ENCODE measurements around the gene BRD2. TPM values are rescaled to one million over a fixed set of nuclear protein-coding genes. Genes with fewer than 3 reads are reported as not detected.
A peak's percentile ranks its signal among the peaks of the same experiment; 100 is the strongest.

Gene BRD2
- polyA plus RNA-seq, 4 donors: 76.2 to 201 (median 90.6) TPM

DNA sequence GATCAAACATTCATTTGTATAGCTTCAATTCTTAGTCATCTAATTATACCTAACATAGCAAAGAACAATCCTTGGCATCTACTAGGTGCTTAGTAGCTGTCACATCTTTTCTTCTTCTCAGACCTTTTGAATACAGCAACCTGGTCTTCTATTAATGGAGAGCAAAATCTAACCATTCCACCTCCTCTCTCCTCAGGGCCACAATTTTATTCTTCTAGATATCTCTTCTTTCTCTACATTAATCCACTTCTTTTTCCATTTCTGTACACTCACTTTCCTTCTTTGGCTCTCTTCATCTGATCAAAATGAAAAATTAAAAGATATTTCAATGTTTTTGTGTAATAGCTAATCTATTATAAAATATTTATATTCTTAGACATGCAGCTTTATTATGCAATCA is 50.0 kb downstream of the BRD2 start:
- Histone ChIP-seq H3K9me3 (ENCODE audit: control insufficient read depth in 2 of 2, insufficient read depth in 1 of 2, low read depth in 1 of 2, low read length in 1 of 2) (no peaks in the 10 kb centered on the region), H3K27me3 (ENCODE audit: control insufficient read depth in 3 of 3, insufficient read depth in 3 of 3, low read length in 3 of 3) (peaks cover 0 to 17% (median 0%) of the 10 kb centered on the region in 3 donors), H3K4me3 (ENCODE audit: low read depth in 1 of 3, low read length in 3 of 3) (no peak overlapping the region), H3K27ac (ENCODE audit: low read depth in 1 of 3, low read length in 2 of 3) (peak overlapping the region in 2 of 3 donors; percentile 29 to 67), H3K36me3 (ENCODE audit: control insufficient read depth in 3 of 3, insufficient read depth in 2 of 3, low read depth in 1 of 3, low read length in 3 of 3) (no peaks in the 10 kb centered on the region), H3K4me1 (ENCODE audit: control insufficient read depth in 3 of 3, insufficient read depth in 2 of 3, low read depth in 1 of 3, low read length in 2 of 3) (no peaks in the 10 kb centered on the region)
- FAIRE-seq: no peak
- no peak for DNase-seq

DNA sequence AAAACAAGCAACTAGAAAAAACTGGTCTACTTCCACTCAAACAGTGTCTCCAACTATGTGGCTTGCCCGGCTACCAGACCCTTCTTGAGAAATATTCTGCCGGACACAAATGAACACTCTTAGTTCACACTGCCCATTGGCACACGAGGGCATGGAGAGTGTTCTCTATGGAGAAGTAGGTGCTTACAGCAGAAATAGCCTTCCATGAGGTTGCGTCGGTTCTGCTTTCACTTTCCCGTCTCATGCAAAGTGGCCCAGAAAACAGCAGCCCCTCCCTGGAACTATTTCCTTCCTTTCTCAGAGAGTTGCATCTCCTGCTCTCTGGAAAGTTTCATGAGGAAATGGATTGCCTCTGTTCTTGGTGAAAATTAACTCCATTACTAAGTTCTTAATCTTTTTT is 50.5 kb downstream of the BRD2 start:
- H3K4me1 ChIP-seq (ENCODE audit: control insufficient read depth in 3 of 3, insufficient read depth in 2 of 3, low read depth in 1 of 3, low read length in 2 of 3): no peaks in the 10 kb centered on the region
- H3K4me3 ChIP-seq (ENCODE audit: low read depth in 1 of 3, low read length in 3 of 3): no peak overlapping the region
- H3K36me3 ChIP-seq (ENCODE audit: control insufficient read depth in 3 of 3, insufficient read depth in 2 of 3, low read depth in 1 of 3, low read length in 3 of 3): no peaks in the 10 kb centered on the region
- peaks cover 0 to 17% (median 0%) of the 10 kb centered on the region in 3 donors for H3K27me3 ChIP-seq (ENCODE audit: control insufficient read depth in 3 of 3, insufficient read depth in 3 of 3, low read length in 3 of 3)
- no peak for FAIRE-seq
- 1 to 3% (median 2%) methylated on average over 6 of the region's 6 CpGs for whole genome bisulfite sequencing, 3 donors
- no peaks in the 10 kb centered on the region for H3K9me3 ChIP-seq (ENCODE audit: control insufficient read depth in 2 of 2, insufficient read depth in 1 of 2, low read depth in 1 of 2, low read length in 1 of 2)
- peak overlapping the region in 2 of 3 donors; percentile 29 to 73 for H3K27ac ChIP-seq (ENCODE audit: low read depth in 1 of 3, low read length in 2 of 3)
- DNase-seq: peak; percentile 58 to 76

DNA sequence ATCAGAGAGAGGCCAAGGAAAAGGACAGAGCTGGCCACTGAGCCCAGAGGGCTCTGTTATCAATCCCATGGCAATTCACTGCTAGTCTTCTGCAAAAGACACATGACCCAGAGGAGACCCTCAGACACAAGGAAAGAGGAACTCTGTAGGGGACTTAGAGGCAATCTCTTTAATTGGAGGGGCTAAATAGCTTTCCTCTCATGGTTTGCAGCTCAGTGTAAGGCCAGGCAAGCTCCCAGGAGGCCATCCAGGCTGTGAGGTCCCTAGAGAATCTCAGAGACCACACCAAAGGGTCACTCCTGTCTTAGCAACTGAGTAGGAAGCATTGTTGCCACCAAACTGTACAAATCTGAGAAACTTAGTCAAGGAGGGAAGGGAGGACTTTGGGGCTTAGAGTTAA is 51.0 kb downstream of the BRD2 start:
- peak overlapping the region; percentile 17 to 73 (median 25) for H3K27ac ChIP-seq (ENCODE audit: low read depth in 1 of 3, low read length in 2 of 3)
- H3K4me1 ChIP-seq (ENCODE audit: control insufficient read depth in 3 of 3, insufficient read depth in 2 of 3, low read depth in 1 of 3, low read length in 2 of 3): no peaks in the 10 kb centered on the region
- no peaks in the 10 kb centered on the region for H3K9me3 ChIP-seq (ENCODE audit: control insufficient read depth in 2 of 2, insufficient read depth in 1 of 2, low read depth in 1 of 2, low read length in 1 of 2)
- DNase-seq: no peak
- H3K36me3 ChIP-seq (ENCODE audit: control insufficient read depth in 3 of 3, insufficient read depth in 2 of 3, low read depth in 1 of 3, low read length in 3 of 3): no peaks in the 10 kb centered on the region
- no peak overlapping the region for H3K4me3 ChIP-seq (ENCODE audit: low read depth in 1 of 3, low read length in 3 of 3)
- peaks cover 0 to 17% (median 0%) of the 10 kb centered on the region in 3 donors for H3K27me3 ChIP-seq (ENCODE audit: control insufficient read depth in 3 of 3, insufficient read depth in 3 of 3, low read length in 3 of 3)
- FAIRE-seq: no peak

DNA sequence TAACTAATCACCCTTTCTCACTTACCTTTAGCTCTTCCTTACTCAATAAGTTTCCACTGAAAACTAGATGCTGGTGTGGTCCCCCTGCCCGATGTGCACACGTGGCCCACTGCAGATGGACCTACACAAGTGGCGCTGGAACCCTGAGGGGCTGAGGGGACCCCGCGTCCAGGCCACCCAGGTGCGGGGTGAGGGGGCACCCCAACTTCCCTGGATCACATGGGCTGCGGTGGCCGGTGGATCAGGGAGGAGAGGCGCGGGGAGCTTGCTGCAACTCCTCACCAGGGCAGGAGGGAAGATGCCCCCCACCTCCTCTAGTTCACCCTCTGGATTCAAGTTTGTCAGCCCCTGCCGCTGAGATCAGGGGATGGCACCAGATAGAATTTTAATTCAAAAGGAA is 53.5 kb downstream of the BRD2 start:
- H3K4me1 ChIP-seq (ENCODE audit: control insufficient read depth in 3 of 3, insufficient read depth in 2 of 3, low read depth in 1 of 3, low read length in 2 of 3): no peaks in the 10 kb centered on the region
- DNase-seq: no peak
- no peaks in the 10 kb centered on the region for H3K36me3 ChIP-seq (ENCODE audit: control insufficient read depth in 3 of 3, insufficient read depth in 2 of 3, low read depth in 1 of 3, low read length in 3 of 3)
- WGBS, 3 donors: 88 to 97% (median 92%) methylated on average over 11 of the region's 11 CpGs
- H3K4me3 ChIP-seq (ENCODE audit: low read depth in 1 of 3, low read length in 3 of 3): no peak overlapping the region
- no peak overlapping the region for H3K27ac ChIP-seq (ENCODE audit: low read depth in 1 of 3, low read length in 2 of 3)
- H3K9me3 ChIP-seq (ENCODE audit: control insufficient read depth in 2 of 2, insufficient read depth in 1 of 2, low read depth in 1 of 2, low read length in 1 of 2): no peaks in the 10 kb centered on the region
- no peak for FAIRE-seq
- H3K27me3 ChIP-seq (ENCODE audit: control insufficient read depth in 3 of 3, insufficient read depth in 3 of 3, low read length in 3 of 3): peaks cover 0 to 9% (median 0%) of the 10 kb centered on the region in 3 donors

DNA sequence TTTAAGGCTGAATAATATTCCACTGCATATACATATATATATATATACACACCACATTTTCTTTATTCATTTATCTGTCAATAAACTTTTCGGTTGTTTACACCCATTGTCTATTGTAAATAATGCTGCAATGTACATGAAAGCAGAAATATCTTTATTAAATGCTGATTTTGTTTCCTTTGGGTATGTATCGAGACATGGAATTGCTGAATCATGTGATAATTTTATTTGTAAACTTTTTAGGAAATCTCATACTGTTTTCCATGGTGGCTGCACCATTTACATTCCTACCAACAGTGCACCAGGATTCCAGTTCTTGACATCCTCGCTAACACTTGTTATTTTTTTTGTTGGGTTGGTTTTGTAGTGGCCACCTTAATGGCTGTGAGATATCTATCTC is 55.1 kb downstream of the BRD2 start:
- no peaks in the 10 kb centered on the region for H3K36me3 ChIP-seq (ENCODE audit: control insufficient read depth in 3 of 3, insufficient read depth in 2 of 3, low read depth in 1 of 3, low read length in 3 of 3)
- H3K9me3 ChIP-seq (ENCODE audit: control insufficient read depth in 2 of 2, insufficient read depth in 1 of 2, low read depth in 1 of 2, low read length in 1 of 2): no peaks in the 10 kb centered on the region
- 61 to 62% (median 62%) methylated on average over 3 of the region's 3 CpGs for WGBS, 3 donors
- H3K4me3 ChIP-seq (ENCODE audit: low read depth in 1 of 3, low read length in 3 of 3): no peak overlapping the region
- DNase-seq: no peak
- no peak overlapping the region for H3K27ac ChIP-seq (ENCODE audit: low read depth in 1 of 3, low read length in 2 of 3)
- no peaks in the 10 kb centered on the region for H3K4me1 ChIP-seq (ENCODE audit: control insufficient read depth in 3 of 3, insufficient read depth in 2 of 3, low read depth in 1 of 3, low read length in 2 of 3)
- no peaks in the 10 kb centered on the region for H3K27me3 ChIP-seq (ENCODE audit: control insufficient read depth in 3 of 3, insufficient read depth in 3 of 3, low read length in 3 of 3)
- no peak for FAIRE-seq

DNA sequence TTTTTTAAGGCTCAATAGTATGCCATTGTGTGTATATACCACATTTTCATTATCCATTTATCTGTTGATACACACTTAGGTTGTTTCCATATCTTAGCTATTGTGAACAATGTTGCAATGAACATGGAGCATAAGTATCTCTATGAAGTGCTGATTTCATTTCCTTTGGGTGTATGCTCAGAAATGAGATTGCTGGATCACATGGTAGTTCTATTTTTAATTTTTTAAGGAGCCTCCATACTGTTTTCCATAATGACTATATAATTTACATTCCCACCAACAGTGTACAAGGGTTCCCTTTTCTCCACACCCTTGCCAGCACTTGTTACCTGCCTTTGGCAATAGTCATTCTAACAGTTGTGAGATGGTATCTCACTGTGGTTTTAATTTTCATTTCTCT is 56.1 kb downstream of the BRD2 start:
- H3K4me3 ChIP-seq (ENCODE audit: low read depth in 1 of 3, low read length in 3 of 3): no peak overlapping the region
- peaks cover 0 to 3% (median 0%) of the 10 kb centered on the region in 3 donors for H3K27me3 ChIP-seq (ENCODE audit: control insufficient read depth in 3 of 3, insufficient read depth in 3 of 3, low read length in 3 of 3)
- no peak for DNase-seq
- FAIRE-seq: no peak
- no peaks in the 10 kb centered on the region for H3K4me1 ChIP-seq (ENCODE audit: control insufficient read depth in 3 of 3, insufficient read depth in 2 of 3, low read depth in 1 of 3, low read length in 2 of 3)
- H3K36me3 ChIP-seq (ENCODE audit: control insufficient read depth in 3 of 3, insufficient read depth in 2 of 3, low read depth in 1 of 3, low read length in 3 of 3): no peaks in the 10 kb centered on the region
- H3K9me3 ChIP-seq (ENCODE audit: control insufficient read depth in 2 of 2, insufficient read depth in 1 of 2, low read depth in 1 of 2, low read length in 1 of 2): no peaks in the 10 kb centered on the region
- no peak overlapping the region for H3K27ac ChIP-seq (ENCODE audit: low read depth in 1 of 3, low read length in 2 of 3)

DNA sequence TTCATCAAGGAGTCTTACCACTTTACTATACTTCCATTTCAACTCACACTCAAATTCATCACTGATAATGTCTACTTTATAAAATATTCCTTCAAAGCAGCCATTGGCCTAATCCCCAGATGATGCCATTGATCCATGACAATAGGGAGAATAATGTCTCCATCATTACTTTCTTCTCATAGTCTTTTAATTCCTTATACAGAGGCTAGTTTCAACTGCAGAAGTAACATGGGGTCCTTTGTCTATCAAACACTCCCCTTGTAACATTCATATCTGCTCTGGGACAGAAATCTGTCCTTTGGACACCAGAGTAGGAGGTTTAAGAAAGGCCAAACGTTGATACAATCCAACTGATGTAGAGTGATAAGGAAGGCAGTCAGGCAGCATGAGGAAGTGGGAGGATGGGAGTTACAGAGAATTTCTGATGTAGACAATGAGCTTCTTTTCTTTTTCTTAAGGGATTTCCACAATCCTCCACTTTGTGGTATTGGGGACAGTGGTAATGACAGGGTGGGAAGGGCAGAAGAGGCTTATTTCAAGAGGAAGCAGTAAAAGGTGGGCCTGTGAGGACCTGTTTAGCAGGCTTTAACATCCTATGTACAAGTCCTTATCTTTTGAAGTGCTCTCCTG is 59.9 kb downstream of the BRD2 start:
- Histone ChIP-seq H3K9me3 (ENCODE audit: control insufficient read depth in 2 of 2, insufficient read depth in 1 of 2, low read depth in 1 of 2, low read length in 1 of 2) (no peaks in the 10 kb centered on the region), H3K36me3 (ENCODE audit: control insufficient read depth in 3 of 3, insufficient read depth in 2 of 3, low read depth in 1 of 3, low read length in 3 of 3) (no peaks in the 10 kb centered on the region), H3K4me3 (ENCODE audit: low read depth in 1 of 3, low read length in 3 of 3) (no peak overlapping the region), H3K4me1 (ENCODE audit: control insufficient read depth in 3 of 3, insufficient read depth in 2 of 3, low read depth in 1 of 3, low read length in 2 of 3) (no peaks in the 10 kb centered on the region), H3K27me3 (ENCODE audit: control insufficient read depth in 3 of 3, insufficient read depth in 3 of 3, low read length in 3 of 3) (peaks cover 0 to 10% (median 0%) of the 10 kb centered on the region in 3 donors), H3K27ac (ENCODE audit: low read depth in 1 of 3, low read length in 2 of 3) (peak overlapping the region in 2 of 3 donors; percentile 17 to 72)
- no peak for DNase-seq
- 14 to 17% (median 14%) methylated on average over 1 of the region's 1 CpG for WGBS, 3 donors
- no peak for FAIRE-seq

DNA sequence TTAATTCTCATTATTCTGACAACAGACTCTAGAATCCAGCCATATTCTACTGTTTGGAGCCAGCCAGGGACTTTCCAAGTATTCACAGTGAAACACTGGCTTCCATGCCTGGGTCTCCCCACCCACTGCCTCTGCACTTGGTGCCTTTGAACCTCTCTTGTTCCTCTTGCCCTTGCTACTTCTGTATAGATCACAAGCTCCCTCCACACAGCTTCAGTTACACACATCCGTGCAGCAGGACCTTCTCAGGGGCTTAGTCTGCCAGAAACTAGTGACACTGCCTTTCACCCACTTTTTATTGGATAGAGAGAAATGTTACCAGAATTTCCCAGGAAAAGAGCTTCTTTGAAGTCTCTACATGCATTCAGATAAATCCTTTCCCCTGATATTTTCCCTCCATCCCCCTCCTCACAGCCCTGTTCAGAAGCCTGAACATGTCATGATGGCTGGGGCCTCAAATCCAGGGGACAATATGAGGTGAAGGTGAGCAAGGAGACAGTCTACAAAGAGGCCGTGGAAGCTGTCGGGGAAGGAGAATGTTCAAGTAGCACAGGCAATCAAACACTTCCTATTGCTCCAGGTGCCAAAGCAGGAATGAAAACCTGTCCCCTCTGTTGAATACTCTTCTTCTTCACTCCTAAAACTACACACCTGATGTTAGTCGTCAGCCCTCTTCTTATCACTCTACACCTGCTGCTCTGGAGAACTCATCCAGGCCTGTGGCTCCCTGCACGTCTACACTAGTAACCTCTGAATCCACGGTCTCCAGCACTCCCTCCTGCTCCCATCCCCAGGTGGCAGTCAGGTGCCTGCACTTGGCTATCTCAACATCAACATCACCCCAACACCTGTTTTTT is 61.2 kb downstream of the BRD2 start:
- peak in 1 of 2 donors; percentile 8 for DNase-seq
- Histone ChIP-seq H3K4me3 (ENCODE audit: low read depth in 1 of 3, low read length in 3 of 3) (no peak overlapping the region), H3K4me1 (ENCODE audit: control insufficient read depth in 3 of 3, insufficient read depth in 2 of 3, low read depth in 1 of 3, low read length in 2 of 3) (no peaks in the 10 kb centered on the region), H3K27ac (ENCODE audit: low read depth in 1 of 3, low read length in 2 of 3) (peak overlapping the region in 2 of 3 donors; percentile 17 to 52), H3K9me3 (ENCODE audit: control insufficient read depth in 2 of 2, insufficient read depth in 1 of 2, low read depth in 1 of 2, low read length in 1 of 2) (no peaks in the 10 kb centered on the region), H3K36me3 (ENCODE audit: control insufficient read depth in 3 of 3, insufficient read depth in 2 of 3, low read depth in 1 of 3, low read length in 3 of 3) (no peaks in the 10 kb centered on the region), H3K27me3 (ENCODE audit: control insufficient read depth in 3 of 3, insufficient read depth in 3 of 3, low read length in 3 of 3) (peaks cover 0 to 10% (median 0%) of the 10 kb centered on the region in 3 donors)
- WGBS, 3 donors: 41 to 44% (median 41%) methylated on average over 6 of the region's 6 CpGs
- no peak for FAIRE-seq
